ENCODE data around the gene LHX3. TPM values are rescaled to one million over a fixed set of nuclear protein-coding genes. Genes with fewer than 3 reads are reported as not detected.

The LHX3 gene
- total RNA-seq, 2 experiments from 2014 or later, result not detected

DNA sequence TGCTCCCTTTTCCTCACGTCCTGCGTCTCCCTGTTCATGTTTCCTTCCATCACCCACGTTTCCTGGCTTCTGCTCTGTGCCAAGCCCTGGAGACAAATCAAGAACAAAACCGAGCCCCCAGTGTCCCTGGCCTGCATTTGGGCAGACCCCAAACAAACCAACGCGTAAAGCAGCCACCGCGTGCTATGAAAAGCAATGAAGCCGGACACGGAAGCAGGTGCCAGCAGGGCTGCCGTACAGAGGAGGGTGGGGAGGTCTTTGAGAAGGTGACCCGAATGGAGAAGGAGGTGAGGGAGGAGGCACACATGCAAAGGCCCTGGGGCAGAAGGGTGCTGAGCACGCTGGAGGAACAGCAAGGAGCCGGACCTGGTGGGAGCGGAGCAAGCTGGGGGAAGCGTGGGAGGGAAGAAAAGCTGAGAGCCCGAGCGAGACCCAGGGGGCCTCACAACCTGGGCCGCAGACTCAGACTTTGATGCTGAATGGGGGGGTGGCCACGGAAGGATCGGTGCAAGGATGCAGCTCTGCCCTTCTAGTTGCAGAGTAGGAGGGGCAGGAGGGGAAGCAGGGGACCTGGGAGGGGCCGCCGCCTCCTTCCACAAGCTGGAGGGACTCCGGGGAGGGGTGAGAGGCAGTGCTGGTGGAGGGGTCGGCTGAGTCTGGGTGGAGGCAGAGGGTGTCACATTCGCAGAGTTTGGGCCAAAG, 42.1 kb upstream of the LHX3 start:
- Mint-ChIP-seq H3K9me3 (no peaks in the 10 kb centered on the region), H3K4me3 (no peak overlapping the region), H3K4me1 (ENCODE audit: low read depth) (peaks cover 27% of the 10 kb centered on the region), H3K27me3 (ENCODE audit: low read depth) (no peaks in the 10 kb centered on the region), H3K36me3 (ENCODE audit: low read depth) (peaks cover 2% of the 10 kb centered on the region), H3K27ac (no peak overlapping the region)
- DNase-seq, result no peak
- CTCF ChIA-PET, result no interaction called here
- intact Hi-C loops (cut with micrococcal nuclease), result loop anchor here (10.0 kb wide), 1 partner anchor 282 kb away; the partner anchor contains the start of gene UBAC1

DNA sequence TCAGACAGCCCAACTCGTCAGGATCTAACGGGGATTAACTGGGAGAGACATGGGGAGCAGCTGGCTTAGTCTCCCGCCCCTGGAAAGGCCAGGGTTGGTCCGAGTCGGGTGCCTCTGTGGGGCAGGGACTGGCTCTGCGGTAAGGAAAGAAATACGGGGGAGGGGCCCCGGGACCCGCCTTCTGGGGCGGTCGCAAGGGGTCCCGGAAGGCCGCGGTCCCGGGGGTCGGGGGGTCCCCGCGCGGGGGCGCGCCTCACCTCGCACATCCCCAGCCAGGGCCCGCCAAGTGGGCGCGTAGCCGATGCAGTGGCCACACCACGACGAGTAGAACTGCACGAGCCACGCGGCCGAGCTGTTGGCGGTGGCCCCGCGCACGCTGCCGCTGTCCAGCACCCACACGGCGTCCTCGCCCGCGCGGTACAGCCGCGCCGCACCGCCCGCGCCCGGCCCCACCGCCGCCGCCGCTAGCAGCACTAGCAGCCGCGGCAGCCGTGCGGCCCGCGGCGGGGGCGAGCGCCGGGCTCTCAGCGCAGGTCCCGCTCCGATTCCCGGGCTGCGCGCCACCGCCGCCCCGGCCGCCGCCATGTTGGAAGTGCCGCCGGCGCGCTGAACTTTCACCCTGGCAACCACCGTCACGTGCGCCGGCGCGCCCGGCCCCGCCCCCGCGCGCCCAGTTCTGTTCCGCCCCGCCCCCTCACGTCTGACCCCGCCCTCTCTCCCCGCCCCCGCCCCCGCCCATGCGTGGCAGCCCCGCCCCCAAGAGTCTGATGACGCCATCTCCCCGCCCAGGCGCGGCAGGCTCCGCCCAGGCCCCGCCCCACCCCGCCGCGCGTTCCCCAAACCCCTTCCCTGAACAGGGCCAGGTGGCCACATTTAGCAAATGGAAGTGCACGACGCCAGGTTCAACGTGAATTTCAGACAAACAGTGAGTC, 40.6 kb upstream of the LHX3 start, which contains the start of gene QSOX2:
Gene QSOX2, minus strand, starts transcription at position 594 of the 932 bp plus-strand sequence. Its CDS starts 9 bp downstream, at position 585.
- intact Hi-C loops (cut with micrococcal nuclease), result loop anchor here (1.0 to 10.0 kb wide), 7 partner anchors 19 to 281 kb away; partner anchors contain the start of genes DNLZ, SEC16A, TMEM250 and UBAC1
- Mint-ChIP-seq H3K27ac (peak within 1 kb of the TSS; percentile 88), H3K36me3 (ENCODE audit: low read depth) (peaks cover 2% of the 10 kb centered on the region), H3K4me1 (ENCODE audit: low read depth) (peaks cover 35% of the 10 kb centered on the region), H3K9me3 (no peaks in the 10 kb centered on the region), H3K27me3 (ENCODE audit: low read depth) (no peaks in the 10 kb centered on the region), H3K4me3 (peak within 1 kb of the TSS; percentile 92)
- DNase-seq, result peak; percentile 85
- CTCF ChIA-PET, result interaction anchor here (0.6 to 1.0 kb wide), 3 partner anchors 12 to 286 kb away, joined by 3 to 4 read pairs (median 3); no protein-coding TSS in a partner anchor

DNA sequence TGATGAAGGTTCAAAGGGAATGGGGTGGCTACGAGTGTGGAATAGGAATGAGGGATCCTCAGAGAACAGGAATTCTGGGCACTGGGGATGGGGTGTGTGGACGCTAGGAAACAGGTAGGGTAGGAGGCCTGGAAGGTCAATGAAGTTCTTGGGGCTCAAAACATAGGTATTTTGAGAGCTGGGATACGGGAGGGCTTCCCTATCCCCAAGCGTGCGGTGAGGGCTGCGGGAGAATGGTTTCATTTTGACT, 40.0 kb upstream of the LHX3 start:
- H3K4me1 Mint-ChIP-seq (ENCODE audit: low read depth), result peaks cover 35% of the 10 kb centered on the region
- H3K4me3 Mint-ChIP-seq, result peak overlapping the region; percentile 92
- H3K27ac Mint-ChIP-seq, result peak overlapping the region; percentile 88
- H3K36me3 Mint-ChIP-seq (ENCODE audit: low read depth), result peaks cover 2% of the 10 kb centered on the region
- intact Hi-C loops (cut with micrococcal nuclease), result loop anchor here (1.0 to 10.0 kb wide), 9 partner anchors 13 to 294 kb away; partner anchors contain the start of genes DNLZ, SEC16A, TMEM250 and UBAC1
- no peaks in the 10 kb centered on the region for H3K27me3 Mint-ChIP-seq (ENCODE audit: low read depth)
- CTCF ChIA-PET, result interaction anchor here (1.0 kb wide), 1 partner anchor 22 kb away, joined by 3 read pairs; no protein-coding TSS in a partner anchor
- no peak for DNase-seq
- no peaks in the 10 kb centered on the region for H3K9me3 Mint-ChIP-seq

DNA sequence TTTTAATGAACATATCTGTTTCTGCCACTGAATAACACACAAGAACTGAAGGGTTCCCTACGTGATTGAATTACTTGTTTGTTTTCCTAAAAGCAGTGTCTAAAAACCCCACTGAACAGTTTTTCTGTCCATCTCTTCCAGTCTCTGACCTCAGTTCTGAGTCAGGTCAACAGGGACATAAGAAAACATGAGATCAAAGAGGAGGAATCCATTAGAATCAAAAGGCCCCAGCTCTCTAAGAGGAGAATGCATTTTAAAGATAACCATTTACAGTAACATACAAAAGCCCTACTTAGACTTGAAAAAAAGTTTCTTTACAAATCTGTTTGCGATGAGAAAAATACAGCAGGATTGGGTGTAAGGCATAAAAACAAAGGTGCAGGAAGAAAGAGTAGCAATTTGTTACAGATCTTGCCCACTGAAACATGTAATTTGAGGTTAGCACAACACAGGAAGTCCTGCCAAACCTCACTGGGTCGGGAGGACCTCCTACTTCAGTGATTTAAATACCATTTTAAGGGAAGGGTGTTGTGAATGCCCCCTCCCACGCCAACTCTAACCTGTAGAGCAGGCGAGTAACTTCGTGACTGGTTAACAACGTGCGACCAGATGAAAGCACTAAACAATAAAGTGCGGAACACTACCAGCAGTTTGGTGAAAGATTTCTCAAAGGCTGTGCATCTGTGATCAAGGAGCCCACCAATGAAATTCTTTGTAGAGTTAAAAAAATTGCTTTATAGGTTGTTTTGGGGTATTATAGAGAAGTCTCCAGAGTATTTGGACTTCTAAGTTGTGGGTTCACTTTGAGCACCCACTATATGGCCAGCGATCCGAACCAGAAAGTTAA, 39.4 kb upstream of the LHX3 start:
- Mint-ChIP-seq H3K4me3 (peak overlapping the region; percentile 92), H3K36me3 (ENCODE audit: low read depth) (peaks cover 2% of the 10 kb centered on the region), H3K27me3 (ENCODE audit: low read depth) (no peaks in the 10 kb centered on the region), H3K4me1 (ENCODE audit: low read depth) (peaks cover 35% of the 10 kb centered on the region), H3K27ac (peak overlapping the region; percentile 88), H3K9me3 (no peaks in the 10 kb centered on the region)
- DNase-seq, result peak; percentile 86
- CTCF ChIA-PET, result no interaction called here
- intact Hi-C loops (cut with micrococcal nuclease), result loop anchor here (1.0 to 10.0 kb wide), 6 partner anchors 12 to 295 kb away; partner anchors contain the start of genes TMEM250 and UBAC1

DNA sequence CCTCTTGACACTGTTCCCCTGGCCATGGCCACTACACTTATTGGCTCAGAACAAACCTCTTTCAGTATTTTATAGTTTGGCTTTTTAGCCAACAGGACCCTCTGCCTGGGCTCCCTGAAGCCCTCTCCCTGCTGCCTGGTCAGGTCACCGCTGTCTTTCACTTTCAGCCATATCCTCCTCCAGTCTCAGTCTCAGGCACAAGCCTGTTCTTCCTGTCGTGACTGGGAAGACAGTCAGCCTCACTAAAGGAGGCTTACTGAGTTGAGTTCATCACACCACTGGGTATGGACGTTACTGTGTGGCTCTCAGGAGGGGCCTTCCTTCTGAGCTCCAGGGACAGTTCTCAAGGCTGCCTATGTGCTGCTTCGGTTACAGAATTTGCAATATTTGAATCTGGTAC, 38.7 kb upstream of the LHX3 start:
- intact Hi-C loops (cut with micrococcal nuclease), result loop anchor here (1.0 to 10.0 kb wide), 6 partner anchors 11 to 296 kb away; partner anchors contain the start of genes TMEM250 and UBAC1
- H3K4me3 Mint-ChIP-seq, result peak overlapping the region; percentile 92
- CTCF ChIA-PET, result no interaction called here
- peaks cover 35% of the 10 kb centered on the region for H3K4me1 Mint-ChIP-seq (ENCODE audit: low read depth)
- no peaks in the 10 kb centered on the region for H3K9me3 Mint-ChIP-seq
- peak overlapping the region; percentile 88 for H3K27ac Mint-ChIP-seq
- no peaks in the 10 kb centered on the region for H3K27me3 Mint-ChIP-seq (ENCODE audit: low read depth)
- H3K36me3 Mint-ChIP-seq (ENCODE audit: low read depth), result peaks cover 2% of the 10 kb centered on the region
- DNase-seq, result peak; percentile 21

DNA sequence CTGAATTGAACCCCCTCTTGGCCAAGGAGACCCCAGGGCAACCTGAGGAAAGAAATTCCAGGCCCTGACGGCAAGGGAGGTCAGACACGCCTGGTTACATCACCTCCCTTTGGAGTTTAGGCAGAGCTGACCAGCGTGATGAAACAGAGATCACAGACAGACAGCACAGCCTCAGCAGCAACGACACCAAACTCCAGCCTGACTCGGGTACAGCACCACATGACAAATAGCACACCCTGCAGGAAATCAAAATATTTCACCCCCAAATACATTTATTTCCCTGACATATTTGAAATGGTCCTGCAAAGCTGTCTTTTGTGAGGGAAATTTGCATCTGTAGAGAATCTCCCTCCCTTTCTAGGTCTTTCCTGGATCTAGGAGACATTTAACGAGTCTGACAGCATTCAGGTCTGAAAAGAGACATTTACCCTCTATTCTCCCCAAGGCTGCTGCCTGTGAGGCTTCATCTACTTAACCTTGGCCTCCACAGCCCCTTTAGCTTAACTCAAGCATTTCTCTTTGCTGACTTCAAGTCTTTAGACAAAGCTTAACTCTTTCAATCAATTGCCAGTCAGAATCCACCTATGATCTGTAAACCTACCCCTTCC, 38.1 kb upstream of the LHX3 start:
- Mint-ChIP-seq H3K9me3 (no peaks in the 10 kb centered on the region), H3K36me3 (ENCODE audit: low read depth) (peaks cover 2% of the 10 kb centered on the region), H3K4me3 (no peak overlapping the region), H3K4me1 (ENCODE audit: low read depth) (peaks cover 35% of the 10 kb centered on the region), H3K27ac (no peak overlapping the region), H3K27me3 (ENCODE audit: low read depth) (no peaks in the 10 kb centered on the region)
- no peak for DNase-seq
- intact Hi-C loops (cut with micrococcal nuclease), result loop anchor here (10.0 kb wide), 1 partner anchor 278 kb away; the partner anchor contains the start of gene UBAC1
- CTCF ChIA-PET, result no interaction called here

DNA sequence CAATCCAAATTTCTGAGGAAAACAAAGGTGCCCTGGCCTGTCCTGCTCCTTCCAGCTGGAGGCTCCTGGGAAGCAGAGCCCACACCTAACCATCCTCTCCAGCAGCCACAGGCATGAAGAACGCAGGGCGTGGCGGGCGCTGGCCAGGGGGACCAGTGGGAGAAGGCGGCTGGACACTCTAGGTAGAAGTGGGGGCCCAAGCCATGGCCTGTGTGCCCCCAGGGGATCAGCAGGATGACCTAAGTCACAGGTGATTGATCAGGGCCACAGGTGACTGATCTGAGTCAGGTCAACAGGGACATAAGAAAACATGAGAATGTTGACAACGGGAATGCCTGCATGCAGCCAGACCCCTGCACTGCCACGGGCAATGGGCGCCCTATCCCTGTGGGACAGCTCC, 37.3 kb upstream of the LHX3 start:
- DNase-seq, result no peak
- H3K4me1 Mint-ChIP-seq (ENCODE audit: low read depth), result peaks cover 35% of the 10 kb centered on the region
- intact Hi-C loops (cut with micrococcal nuclease), result loop anchor here (10.0 kb wide), 1 partner anchor 277 kb away; the partner anchor contains the start of gene UBAC1
- H3K27me3 Mint-ChIP-seq (ENCODE audit: low read depth), result no peaks in the 10 kb centered on the region
- H3K4me3 Mint-ChIP-seq, result no peak overlapping the region
- no peaks in the 10 kb centered on the region for H3K9me3 Mint-ChIP-seq
- CTCF ChIA-PET, result no interaction called here
- no peak overlapping the region for H3K27ac Mint-ChIP-seq
- peaks cover 2% of the 10 kb centered on the region for H3K36me3 Mint-ChIP-seq (ENCODE audit: low read depth)

DNA sequence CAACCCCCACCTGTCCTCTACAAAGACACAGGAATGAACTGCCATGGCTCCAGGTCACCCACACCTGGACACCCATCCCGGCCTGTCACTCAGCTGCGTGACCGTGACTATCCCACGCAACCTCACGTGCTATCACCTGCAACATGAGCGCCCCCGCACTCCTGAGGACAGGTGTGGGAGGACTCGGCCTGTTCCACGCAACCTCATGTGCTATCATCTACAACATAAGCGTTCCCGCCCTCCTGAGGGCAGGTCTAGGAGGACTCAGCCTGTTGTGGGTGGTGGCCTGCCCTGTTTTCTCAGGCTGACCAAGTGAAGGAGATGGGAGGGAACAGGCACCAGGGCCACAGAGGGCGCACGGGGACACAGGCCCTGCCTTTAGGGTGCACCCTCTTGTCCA, 36.6 kb upstream of the LHX3 start:
- Mint-ChIP-seq H3K27ac (no peak overlapping the region), H3K4me3 (no peak overlapping the region), H3K36me3 (ENCODE audit: low read depth) (peaks cover 2% of the 10 kb centered on the region), H3K27me3 (ENCODE audit: low read depth) (no peaks in the 10 kb centered on the region), H3K4me1 (ENCODE audit: low read depth) (peaks cover 35% of the 10 kb centered on the region), H3K9me3 (no peaks in the 10 kb centered on the region)
- intact Hi-C loops (cut with micrococcal nuclease), result loop anchor here (10.0 kb wide), 1 partner anchor 277 kb away; the partner anchor contains the start of gene UBAC1
- CTCF ChIA-PET, result no interaction called here
- no peak for DNase-seq

DNA sequence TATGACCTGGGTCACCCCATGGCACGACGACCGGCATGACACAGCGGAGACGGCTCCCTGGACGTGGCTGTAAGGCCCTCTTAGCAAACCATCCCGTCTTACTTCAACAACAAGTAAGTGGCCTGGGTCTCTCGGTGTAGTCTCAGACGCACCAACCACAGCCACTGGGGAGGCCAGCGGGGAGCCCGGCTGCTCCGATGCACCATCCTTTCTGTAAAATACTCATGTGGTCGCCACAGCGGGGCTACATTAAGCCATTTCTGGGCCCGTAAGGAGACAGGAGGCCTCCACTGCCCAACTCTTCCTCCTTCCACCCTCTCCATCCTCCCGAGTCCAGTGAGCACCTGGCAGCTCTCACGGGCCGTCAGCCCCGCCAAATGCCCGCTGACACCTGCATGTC, 36.0 kb upstream of the LHX3 start:
- Mint-ChIP-seq H3K4me3 (no peak overlapping the region), H3K27ac (no peak overlapping the region), H3K9me3 (no peaks in the 10 kb centered on the region), H3K27me3 (ENCODE audit: low read depth) (no peaks in the 10 kb centered on the region), H3K36me3 (ENCODE audit: low read depth) (peaks cover 3% of the 10 kb centered on the region), H3K4me1 (ENCODE audit: low read depth) (peaks cover 32% of the 10 kb centered on the region)
- intact Hi-C loops (cut with micrococcal nuclease), result loop anchor here (10.0 kb wide), 1 partner anchor 276 kb away; the partner anchor contains the start of gene UBAC1
- CTCF ChIA-PET, result no interaction called here
- DNase-seq, result no peak

DNA sequence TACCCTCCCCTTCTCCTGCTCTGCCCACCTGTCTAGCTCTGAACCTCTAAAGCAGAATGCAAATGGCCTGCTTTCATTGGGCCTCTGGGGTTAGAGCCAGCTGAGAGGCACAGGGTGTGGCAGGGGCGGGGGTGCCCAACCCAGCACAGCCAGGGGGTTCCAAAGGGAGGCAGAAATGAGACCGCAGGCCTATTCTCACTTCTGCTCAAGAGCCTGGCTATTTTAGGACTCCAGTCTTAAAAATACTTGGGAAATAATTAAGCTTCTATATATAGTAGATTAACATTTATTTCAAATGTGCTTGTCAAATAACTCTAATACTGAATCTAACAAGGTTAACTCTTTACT, 35.0 kb upstream of the LHX3 start:
- Mint-ChIP-seq H3K4me1 (ENCODE audit: low read depth) (peaks cover 32% of the 10 kb centered on the region), H3K36me3 (ENCODE audit: low read depth) (peaks cover 11% of the 10 kb centered on the region), H3K27ac (no peak overlapping the region), H3K27me3 (ENCODE audit: low read depth) (no peaks in the 10 kb centered on the region), H3K4me3 (no peak overlapping the region), H3K9me3 (no peaks in the 10 kb centered on the region)
- CTCF ChIA-PET, result no interaction called here
- no peak for DNase-seq
- intact Hi-C loops (cut with micrococcal nuclease), result loop anchor here (10.0 kb wide), 1 partner anchor 275 kb away; the partner anchor contains the start of gene UBAC1

DNA sequence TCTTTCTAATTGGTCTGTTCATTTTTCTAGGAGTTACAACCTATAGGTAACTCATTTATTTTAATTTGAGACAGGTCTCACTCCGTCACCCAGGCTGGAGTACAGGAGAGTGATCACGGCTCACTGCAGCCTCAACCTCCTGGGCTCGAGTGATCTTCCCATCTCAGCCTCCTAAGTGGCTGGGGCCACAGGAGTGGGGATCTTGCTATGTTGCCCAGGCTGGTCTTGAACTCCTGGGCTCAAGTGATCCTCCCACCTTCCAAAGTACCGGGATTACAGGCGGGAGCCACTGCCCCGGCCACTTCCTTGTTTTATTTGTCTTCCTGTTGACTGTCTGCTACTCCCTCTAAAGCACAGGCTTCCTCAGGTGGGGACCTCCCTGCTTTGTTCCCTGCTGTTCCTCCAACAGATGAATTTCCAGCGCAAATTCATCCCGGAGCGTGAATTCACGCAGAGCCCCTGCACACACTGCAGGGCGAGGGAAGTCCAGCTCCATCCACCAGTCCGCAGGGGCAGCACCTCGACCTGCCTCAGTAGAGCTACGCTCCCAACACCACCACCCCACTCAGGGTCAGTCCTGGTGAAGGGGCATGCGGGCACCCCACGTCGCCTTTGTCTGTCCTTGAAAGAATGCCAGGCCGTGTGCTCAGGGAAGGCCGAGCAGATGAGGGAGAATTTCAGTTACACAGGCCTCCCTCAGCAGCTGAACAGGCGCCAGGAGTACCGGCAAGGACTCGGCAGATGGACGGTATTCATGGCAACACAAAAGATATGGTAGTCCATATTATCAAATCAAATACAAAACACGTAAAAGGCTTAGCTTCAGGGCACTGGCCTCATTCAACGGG, 34.4 kb upstream of the LHX3 start:
- Mint-ChIP-seq H3K4me3 (no peak overlapping the region), H3K9me3 (no peaks in the 10 kb centered on the region), H3K27me3 (ENCODE audit: low read depth) (no peaks in the 10 kb centered on the region), H3K27ac (no peak overlapping the region), H3K36me3 (ENCODE audit: low read depth) (peaks cover 12% of the 10 kb centered on the region), H3K4me1 (ENCODE audit: low read depth) (peaks cover 30% of the 10 kb centered on the region)
- intact Hi-C loops (cut with micrococcal nuclease), result no loop called here
- no peak for DNase-seq
- CTCF ChIA-PET, result no interaction called here

All from activated naive CD4-positive, alpha-beta T cell treated with anti-CD3 and anti-CD28 coated beads for 36 hours (primary cell).